Fibroblast of gingiva (primary cell): ENCODE results near the gene PAF1.
"Not testable (repeated sequence)": the region's sequence is repeated elsewhere in the genome, so short reads cannot be mapped to it uniquely, and the experiment has no call there.

Source experiments
- DNase-seq: peaks from one replicate; pipeline ENCODE4 v3.0.0-alpha.2; 2011; ENCODE audit warnings: low read depth

Gene PAF1

DNA sequence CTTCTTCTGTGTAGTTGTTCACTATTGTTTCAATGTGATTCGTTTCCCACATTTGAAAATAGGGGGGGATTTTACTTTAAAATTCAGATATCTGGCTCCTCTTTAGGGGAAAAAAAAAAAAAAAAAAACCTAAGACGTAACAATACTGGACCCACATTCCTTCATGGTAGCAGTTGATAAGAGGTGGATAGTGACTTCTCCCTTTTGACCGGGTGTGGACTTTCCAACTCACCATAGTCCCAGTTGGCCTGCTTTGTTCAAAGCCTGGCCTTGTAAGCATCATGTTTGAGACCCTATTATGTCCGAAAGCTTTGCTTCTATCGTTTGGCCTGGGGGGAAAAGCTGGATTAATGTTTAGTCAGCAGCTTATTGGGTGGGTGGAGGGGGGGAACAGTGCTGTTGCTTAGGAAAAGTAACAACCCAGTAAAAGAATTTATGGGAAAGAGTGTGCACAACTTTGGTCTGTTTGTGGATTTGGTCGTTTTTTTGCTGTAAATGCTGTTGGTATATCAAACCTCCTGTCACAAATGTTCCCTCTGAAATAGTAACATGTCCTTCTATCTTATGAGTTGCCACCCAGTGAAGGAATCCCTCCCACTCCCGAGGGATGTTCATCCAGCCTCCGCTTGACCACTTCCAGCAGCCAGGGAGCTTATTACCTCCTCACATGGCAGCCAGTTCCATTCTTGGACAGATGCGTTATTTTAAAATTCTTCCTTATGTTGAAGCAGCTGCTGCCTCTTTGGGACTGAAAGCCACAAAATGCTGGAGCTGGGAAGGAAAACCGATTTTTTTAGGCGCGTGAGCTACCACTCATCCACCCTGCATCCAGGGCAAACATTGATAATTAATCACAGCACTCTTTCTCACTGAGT lies 38.3 kb downstream of the PAF1 start:
- peak; percentile 18 for DNase-seq

DNA sequence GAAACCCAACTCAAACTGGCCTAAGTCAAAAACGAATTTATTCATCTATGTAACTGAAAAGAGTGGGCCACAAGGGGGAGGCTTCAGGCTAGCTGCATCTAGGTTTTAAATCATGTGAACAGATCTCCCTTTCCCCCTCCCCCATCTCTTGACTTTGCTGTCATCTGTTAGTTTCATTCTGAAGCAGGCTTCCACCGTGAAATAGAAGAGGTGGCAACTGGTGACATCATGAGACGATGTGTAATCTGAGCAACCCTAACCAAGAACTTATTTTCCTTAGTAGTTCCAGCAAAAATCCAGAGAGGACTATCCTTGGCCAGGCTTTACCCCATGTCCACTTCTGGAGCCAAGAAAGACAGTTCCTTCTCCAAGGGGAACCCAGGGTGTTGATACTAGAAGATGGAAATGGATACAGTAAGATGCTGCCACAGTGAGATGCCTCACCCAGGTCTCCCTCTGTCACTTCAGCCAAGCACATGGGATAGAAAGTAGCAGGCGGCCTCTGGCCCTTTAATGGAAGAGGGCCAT lies 39.3 kb downstream of the PAF1 start:
- peak; percentile 30 for DNase-seq

DNA sequence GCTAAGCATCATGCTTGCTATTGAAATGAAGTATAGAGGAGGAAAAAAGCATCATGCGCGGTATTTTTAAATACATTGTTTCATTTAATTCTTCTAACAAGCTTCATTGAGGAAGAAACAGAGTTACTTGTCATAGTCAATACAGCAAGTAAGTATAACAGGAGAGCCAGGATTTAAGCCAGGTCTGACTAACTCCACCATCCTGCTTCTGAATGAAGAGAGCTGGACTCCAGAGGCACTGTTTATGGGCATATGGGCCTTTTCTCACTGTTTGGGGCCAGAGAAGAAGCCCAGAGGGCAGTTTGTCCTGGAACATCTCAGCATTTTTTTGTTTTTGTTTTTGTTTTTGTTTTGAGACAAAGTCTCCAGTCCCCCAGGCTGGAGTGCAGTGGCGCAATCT lies 40.8 kb downstream of the PAF1 start:
- DNase-seq = no peak

DNA sequence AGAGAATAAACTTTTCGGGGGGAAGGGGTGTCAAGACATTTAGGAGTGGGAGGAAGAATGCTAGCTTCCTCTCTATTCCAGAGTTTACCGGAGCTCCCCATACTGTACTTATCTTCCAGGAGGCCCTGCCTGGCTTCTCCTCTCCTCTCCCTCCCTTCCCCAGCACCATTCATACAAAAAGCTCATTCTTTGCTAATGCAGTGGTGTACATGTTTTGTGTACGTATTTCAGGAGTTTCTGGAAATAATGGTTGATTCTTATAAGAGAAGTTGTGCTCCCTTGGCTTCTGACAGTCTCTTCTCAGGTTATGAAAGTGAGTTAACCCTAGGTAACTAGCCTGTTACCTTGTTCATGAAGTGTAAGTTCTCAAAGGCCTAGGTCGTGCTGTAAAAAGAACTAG lies 41.6 kb downstream of the PAF1 start:
- DNase-seq = no peak

DNA sequence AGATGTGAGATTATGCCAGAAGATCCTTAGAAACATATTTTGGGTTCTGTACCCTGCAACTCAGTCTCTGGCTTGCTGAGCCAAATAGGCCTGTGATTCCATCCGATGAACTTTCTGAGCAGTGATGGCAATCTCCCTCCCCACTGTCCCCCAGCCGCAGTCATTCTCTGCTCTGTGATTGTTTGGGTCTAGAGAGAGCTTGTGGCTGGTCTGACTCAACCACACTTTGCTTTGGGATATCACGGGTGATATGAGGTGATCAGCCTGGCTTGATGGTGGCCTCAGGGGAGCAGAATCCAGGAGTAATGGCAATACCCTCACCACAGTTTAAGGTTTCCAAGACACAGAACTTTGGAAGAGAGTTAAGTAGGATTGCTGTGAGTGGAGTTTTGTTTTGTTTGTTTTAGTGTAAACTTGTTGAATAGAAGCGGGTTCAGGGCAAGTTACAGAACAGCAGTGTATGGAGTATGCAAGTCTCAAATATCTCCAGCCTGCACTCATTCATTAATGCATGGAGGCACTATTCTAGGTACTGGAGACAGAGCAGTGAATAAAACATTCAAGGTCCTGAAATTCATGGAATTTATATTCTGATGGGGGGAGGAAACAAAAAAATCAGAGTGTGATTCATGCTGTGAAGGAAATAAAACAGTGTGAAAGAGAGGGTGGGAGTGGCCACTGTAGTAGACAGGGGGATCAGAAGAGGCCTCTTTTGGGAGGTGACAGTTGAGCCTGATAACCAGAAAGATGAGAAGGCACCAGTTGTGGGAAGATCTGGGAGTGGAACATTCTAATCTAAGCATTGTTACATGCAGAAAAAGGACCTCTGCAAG lies 43.4 kb downstream of the PAF1 start:
- no peak for DNase-seq

DNA sequence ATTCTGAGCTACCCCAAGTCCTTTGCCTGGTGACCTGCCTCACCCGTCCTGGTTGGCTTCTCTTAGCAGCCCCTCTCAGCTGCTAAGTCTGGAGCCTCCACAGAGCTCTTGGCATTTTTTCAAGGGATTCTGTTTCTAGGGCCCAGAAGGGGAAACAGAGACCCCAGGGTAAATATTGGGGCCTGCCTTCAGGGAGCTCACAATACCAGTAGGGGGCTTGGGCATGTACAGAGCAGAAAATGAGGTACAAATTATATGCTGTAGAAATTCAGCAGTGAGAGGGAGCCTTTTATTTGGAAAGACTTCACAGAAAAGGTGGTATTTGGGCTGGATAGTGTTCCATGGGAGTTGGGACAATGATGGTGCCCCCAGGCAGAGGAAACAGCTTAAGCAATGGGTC lies 45.0 kb downstream of the PAF1 start:
- DNase-seq = no peak

DNA sequence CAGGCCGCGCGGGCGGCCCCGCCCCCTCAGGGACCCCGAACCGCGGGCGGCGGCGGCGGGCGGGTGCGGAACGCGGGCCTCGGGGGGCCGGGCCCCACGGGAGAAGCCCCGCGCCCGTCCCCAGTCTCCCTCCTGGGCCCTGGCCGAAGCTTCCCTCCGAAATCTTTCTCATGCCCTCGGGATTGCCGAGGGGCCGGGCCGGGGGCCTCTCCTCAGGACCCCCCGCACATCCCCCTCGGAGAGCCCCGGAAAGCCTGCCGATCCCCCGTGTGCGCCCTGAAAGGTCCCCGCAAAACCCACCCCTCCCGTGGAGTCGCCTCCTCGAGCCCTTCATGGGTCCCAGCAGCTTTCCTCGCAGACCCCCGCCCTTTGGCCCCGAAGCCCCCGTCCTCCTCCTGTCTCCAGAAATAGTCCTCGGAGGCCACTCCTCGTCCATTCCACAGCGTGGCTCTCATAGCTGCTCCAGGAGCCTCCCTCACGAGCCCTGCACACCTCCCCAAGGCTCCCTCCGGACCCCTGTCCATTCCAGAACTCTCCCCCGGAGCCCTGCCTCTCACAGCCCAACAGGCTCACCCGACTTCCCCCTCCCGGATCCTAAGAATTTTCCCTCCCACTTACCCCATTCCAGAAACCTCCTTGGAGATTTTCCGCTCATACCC lies 48.1 kb downstream of the PAF1 start:
- DNase-seq = no peak

DNA sequence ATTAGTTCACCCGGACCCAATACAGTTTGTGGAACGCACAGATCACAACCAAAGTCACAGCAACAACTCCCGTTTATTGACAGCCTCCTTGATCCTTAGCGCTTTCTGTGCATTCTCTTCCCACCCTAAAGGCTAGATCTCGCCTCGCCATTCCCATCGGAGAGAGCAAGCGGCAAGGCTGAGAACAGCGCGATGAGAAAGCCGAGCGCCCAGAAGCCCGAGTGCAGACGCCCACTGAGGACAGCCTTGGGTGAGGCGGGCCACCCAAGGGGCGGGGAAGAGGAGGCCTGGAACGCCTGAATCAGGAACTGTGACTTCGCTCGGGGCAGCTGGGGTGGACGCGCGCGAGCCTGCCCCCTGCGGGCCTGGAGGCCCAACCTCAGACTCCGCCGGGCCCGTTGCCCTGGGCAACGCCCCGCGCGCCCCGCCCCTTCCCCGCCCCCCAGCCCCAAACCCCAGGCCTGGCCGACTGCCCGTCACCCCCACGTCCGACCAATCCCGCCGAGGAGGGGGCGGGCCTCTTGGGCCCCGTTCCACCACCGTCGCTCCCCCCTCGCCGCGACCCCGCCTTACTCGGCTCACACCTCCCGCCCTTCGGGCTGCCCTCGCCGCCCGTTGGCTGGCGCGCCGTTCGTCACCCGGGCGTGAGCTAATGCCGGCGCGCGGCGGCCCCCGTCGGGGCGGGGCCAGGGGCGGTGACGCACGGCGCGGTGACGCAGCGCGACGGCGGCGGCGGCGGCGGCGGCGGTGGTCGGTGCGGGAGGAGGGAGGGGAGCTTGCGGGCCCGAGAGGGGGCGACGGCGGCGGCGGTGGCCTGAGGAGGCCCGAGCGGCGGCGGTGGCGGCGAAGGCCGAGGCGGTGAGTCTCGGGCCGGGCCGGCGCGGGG lies 48.9 kb downstream of the PAF1 start, which contains the start of gene SAMD4B:
SAMD4B (plus strand) TSS at position 703 of the 886 bp plus-strand sequence. CDS start 14,473 bp downstream, outside the sequence.
- peak; percentile 99 for DNase-seq

DNA sequence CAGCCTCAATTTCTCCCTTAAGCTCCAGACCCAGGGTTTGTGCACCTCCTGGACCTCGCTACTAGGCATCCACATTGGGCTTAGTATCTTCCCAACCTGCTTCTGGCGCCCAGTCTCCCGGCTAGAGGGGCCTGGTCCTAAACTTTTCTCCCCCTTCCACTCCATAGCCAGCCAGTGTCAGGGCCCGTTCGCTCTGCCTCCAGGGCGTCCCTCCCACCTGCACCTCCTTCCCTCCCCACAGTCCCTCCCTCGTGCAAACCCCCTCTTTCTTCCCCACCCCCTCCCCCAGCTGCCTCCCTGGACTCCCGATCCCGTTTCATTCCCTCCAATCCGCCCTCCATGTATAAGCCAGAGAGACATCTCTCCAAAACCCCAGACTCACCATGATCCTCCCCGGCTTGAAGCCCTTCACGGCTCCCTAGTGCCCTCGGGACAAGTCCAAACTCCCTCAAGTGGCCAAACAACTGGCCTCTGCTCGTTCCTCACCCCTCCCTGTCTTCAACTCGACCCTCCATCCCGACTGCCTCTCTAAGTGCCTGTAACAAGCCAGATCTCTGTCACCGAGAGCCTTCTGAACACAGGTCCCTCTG lies 49.7 kb downstream of the PAF1 start:
- DNase-seq = peak; percentile 20

DNA sequence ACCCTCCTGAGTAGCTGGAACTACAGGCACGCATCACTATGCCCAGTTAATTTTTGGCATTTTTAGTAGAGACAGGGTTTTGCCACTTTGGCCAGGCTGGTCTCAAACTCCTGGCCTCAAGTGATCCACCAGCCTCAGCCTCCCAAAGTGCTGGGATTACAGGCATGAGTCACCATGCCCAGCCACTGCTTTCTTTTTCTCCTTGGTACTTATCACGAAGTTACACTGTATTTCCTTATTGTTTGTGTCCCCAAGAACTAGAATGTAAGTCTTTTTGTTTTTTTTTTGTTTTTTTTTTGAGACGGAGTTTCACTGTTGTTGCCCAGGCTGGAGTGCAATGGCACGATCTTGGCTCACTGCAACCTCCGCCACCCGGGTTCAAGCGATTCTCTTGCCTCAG lies 50.8 kb downstream of the PAF1 start:
- DNase-seq = not testable (repeated sequence)

DNA sequence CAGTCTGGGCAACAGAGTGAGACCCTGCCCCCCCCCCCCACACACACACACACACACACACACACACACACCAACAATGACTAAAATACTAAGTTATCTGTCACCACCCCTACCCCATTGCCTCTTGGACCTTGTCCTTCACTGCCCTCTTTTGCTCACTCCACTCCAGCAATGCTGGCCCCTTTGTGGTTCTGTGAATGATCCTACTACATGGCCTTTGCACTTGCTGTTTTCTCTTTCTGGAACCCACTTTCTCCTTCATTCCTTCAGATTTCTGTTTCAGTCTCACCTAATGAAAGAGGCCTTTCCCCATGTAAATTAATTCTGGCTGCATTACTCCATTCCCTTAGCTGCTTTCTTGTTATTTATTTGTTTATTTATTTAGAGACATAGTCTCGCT lies 51.2 kb downstream of the PAF1 start:
- no peak for DNase-seq

DNA sequence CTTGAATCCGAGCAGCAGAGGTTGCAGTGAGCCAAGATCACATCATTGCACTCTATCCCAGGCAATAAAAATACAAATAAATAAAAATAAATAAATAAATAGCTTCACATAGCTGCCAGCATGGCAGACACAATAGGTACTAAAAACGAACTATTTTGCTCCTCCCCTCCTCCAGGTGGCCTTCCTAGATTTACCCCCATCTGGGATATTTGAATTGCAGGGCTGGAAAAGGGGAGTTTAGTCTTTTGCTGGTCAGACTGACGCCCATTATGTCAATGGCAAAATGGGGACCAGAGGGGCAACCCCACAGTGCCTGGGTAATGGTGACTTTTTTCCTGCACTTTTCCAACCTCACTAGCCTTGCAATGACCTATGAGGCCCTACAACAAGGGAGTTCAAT lies 54.4 kb downstream of the PAF1 start:
- no peak for DNase-seq
